Keratinocyte (primary cell): ENCODE results near the gene SUOX.

Experiments used
- CTCF ChIP-seq, 3 experiments: IDR thresholded peaks in 1 of 3; conservative IDR thresholded peaks in 1 of 3; optimal IDR thresholded peaks in 1 of 3; 2 replicates in 2 of 3; 3 replicates in 1 of 3; pipeline versions ENCODE3 to v1.5.1; 2011; ENCODE audit warnings: low read length in 3 of 3, mild to moderate bottlenecking in 3 of 3, moderate library complexity in 2 of 3, control low read depth in 1 of 3, inconsistent platforms in 1 of 3; ENCODE audit not compliant: insufficient read depth in 2 of 3; ENCODE audit errors: extremely low read depth in 1 of 3
- EZH2 ChIP-seq: IDR thresholded peaks from one replicate; pipeline ENCODE4 v1.6.1; 2012; ENCODE audit warnings: inconsistent platforms, mild to moderate bottlenecking, low read length, moderate library complexity

GRCh38 chr12:56040151-56040550 is 43.1 kb downstream of the SUOX start:
- TF ChIP-seq CTCF (optimal IDR thresholded peaks at IDR 0.05 in 1 of 3, IDR thresholded peaks at IDR 0.05 in 1 of 3, conservative IDR thresholded peaks at IDR 0.05 in 1 of 3; ENCODE audit: extremely low read depth in 1 of 3, insufficient read depth in 2 of 3, low read length in 3 of 3), result no peak
- no peak for TF ChIP-seq EZH2
